ENCODE measurements around the gene ITGA8.
A peak's percentile ranks its signal among the peaks of the same experiment; 100 is the strongest.
"Not testable (repeated sequence)": the region's sequence is repeated elsewhere in the genome, so short reads cannot be mapped to it uniquely, and the experiment has no call there.

ITGA8 gene

GRCh38 chr10:15719899-15720634 is at the start of gene ITGA8:
ITGA8 (minus strand) TSS chr10:15719922; CDS start chr10:15719771, 151 bp downstream.
- H3K4me3 ChIP-seq (ENCODE audit: low read depth, low read length) = peak within 1 kb of the TSS; percentile 29

GRCh38 chr10:15764892-15765454 is 45.3 kb upstream of the ITGA8 start:
- no peak for DNase-seq (ENCODE audit: low read depth)
- H3K4me3 ChIP-seq (ENCODE audit: low read depth, low read length) = no peak overlapping the region

More at GRCh38 chr10:15719899-15720634, at the start of gene ITGA8:
- DNase-seq (ENCODE audit: low read depth) = no peak

GRCh38 chr10:15763006-15763405 is 43.3 kb upstream of the ITGA8 start:
- no peak overlapping the region for H3K4me3 ChIP-seq (ENCODE audit: low read depth, low read length)
- DNase-seq (ENCODE audit: low read depth) = no peak

GRCh38 chr10:15762239-15762638 is 42.5 kb upstream of the ITGA8 start:
- H3K4me3 ChIP-seq (ENCODE audit: low read depth, low read length); DNase-seq (ENCODE audit: low read depth): not testable (repeated sequence)

GRCh38 chr10:15761224-15761623 is 41.5 kb upstream of the ITGA8 start:
- DNase-seq (ENCODE audit: low read depth); H3K4me3 ChIP-seq (ENCODE audit: low read depth, low read length): not testable (repeated sequence)

- DNase-seq (ENCODE audit: low read depth) = no peak
Observed at GRCh38 chr10:15760681-15761080, 41.0 kb upstream of the ITGA8 start.

GRCh38 chr10:15759265-15759664 is 39.5 kb upstream of the ITGA8 start:
- H3K4me3 ChIP-seq (ENCODE audit: low read depth, low read length) = no peak overlapping the region
- no peak for DNase-seq (ENCODE audit: low read depth)

More at GRCh38 chr10:15760681-15761080, 41.0 kb upstream of the ITGA8 start:
- H3K4me3 ChIP-seq (ENCODE audit: low read depth, low read length) = no peak overlapping the region

GRCh38 chr10:15758618-15759017 is 38.9 kb upstream of the ITGA8 start:
- H3K4me3 ChIP-seq (ENCODE audit: low read depth, low read length) = no peak overlapping the region

GRCh38 chr10:15754937-15755336 is 35.2 kb upstream of the ITGA8 start:
- DNase-seq (ENCODE audit: low read depth) = no peak

More at GRCh38 chr10:15758618-15759017, 38.9 kb upstream of the ITGA8 start:
- no peak for DNase-seq (ENCODE audit: low read depth)

GRCh38 chr10:15751046-15751445 is 31.3 kb upstream of the ITGA8 start:
- no peak for DNase-seq (ENCODE audit: low read depth)
- no peak overlapping the region for H3K4me3 ChIP-seq (ENCODE audit: low read depth, low read length)

More at GRCh38 chr10:15754937-15755336, 35.2 kb upstream of the ITGA8 start:
- H3K4me3 ChIP-seq (ENCODE audit: low read depth, low read length) = no peak overlapping the region

- no peak for DNase-seq (ENCODE audit: low read depth)
- H3K4me3 ChIP-seq (ENCODE audit: low read depth, low read length) = no peak overlapping the region
Observed at GRCh38 chr10:15748126-15748525, 28.4 kb upstream of the ITGA8 start.

- DNase-seq (ENCODE audit: low read depth) = no peak
- H3K4me3 ChIP-seq (ENCODE audit: low read depth, low read length) = no peak overlapping the region
Observed at GRCh38 chr10:15747632-15748031, 27.9 kb upstream of the ITGA8 start.

- H3K4me3 ChIP-seq (ENCODE audit: low read depth, low read length) = no peak overlapping the region
- peak; percentile 60 for DNase-seq (ENCODE audit: low read depth)
Observed at GRCh38 chr10:15745751-15746150, 26.0 kb upstream of the ITGA8 start.

GRCh38 chr10:15744217-15744865 is 24.6 kb upstream of the ITGA8 start:
- no peak overlapping the region for H3K4me3 ChIP-seq (ENCODE audit: low read depth, low read length)
- no peak for DNase-seq (ENCODE audit: low read depth)

- DNase-seq (ENCODE audit: low read depth) = no peak
- no peak overlapping the region for H3K4me3 ChIP-seq (ENCODE audit: low read depth, low read length)
Observed at GRCh38 chr10:15743443-15743842, 23.7 kb upstream of the ITGA8 start.

- DNase-seq (ENCODE audit: low read depth) = peak; percentile 51
Observed at GRCh38 chr10:15742836-15743235, 23.1 kb upstream of the ITGA8 start.

GRCh38 chr10:15742102-15742501 is 22.4 kb upstream of the ITGA8 start:
- no peak for DNase-seq (ENCODE audit: low read depth)
- no peak overlapping the region for H3K4me3 ChIP-seq (ENCODE audit: low read depth, low read length)

More at GRCh38 chr10:15742836-15743235, 23.1 kb upstream of the ITGA8 start:
- no peak overlapping the region for H3K4me3 ChIP-seq (ENCODE audit: low read depth, low read length)

GRCh38 chr10:15741581-15741980 is 21.9 kb upstream of the ITGA8 start:
- H3K4me3 ChIP-seq (ENCODE audit: low read depth, low read length) = no peak overlapping the region
- no peak for DNase-seq (ENCODE audit: low read depth)

- no peak overlapping the region for H3K4me3 ChIP-seq (ENCODE audit: low read depth, low read length)
- DNase-seq (ENCODE audit: low read depth) = no peak
Observed at GRCh38 chr10:15740261-15740660, 20.5 kb upstream of the ITGA8 start.

- H3K4me3 ChIP-seq (ENCODE audit: low read depth, low read length) = no peak overlapping the region
- DNase-seq (ENCODE audit: low read depth) = no peak
Observed at GRCh38 chr10:15739254-15739970, 19.7 kb upstream of the ITGA8 start.
